Stimulated activated naive CD8-positive, alpha-beta T cell treated with anti-CD3 and anti-CD28 coated beads, Interleukin-15, Interleukin-2, amounts not matched to agents 100 ng/mL and 50 ng/mL, for 24 hours (primary cell): ENCODE results near the gene UCP3.
A peak's percentile ranks its signal among the peaks of the same experiment; 100 is the strongest.

Experiments
- H3K27ac Mint-ChIP-seq: one replicate; pipeline ENCODE4 v1.8.0; 2021; ENCODE audit warnings: mild to moderate bottlenecking, mixed read lengths
- H3K27me3 Mint-ChIP-seq: one replicate; pipeline ENCODE4 v1.8.0; 2021; ENCODE audit warnings: mixed read lengths
- H3K36me3 Mint-ChIP-seq: one replicate; pipeline ENCODE4 v1.8.0; 2021; ENCODE audit warnings: low read depth, mixed read lengths
- H3K4me1 Mint-ChIP-seq: one replicate; pipeline ENCODE4 v1.8.0; 2021; ENCODE audit warnings: low read depth, mixed read lengths
- H3K4me3 Mint-ChIP-seq: one replicate; pipeline ENCODE4 v1.8.0; 2021; ENCODE audit warnings: mild to moderate bottlenecking, mixed read lengths
- H3K9me3 Mint-ChIP-seq: one replicate; pipeline ENCODE4 v1.8.0; 2021; ENCODE audit warnings: mixed read lengths

UCP3 gene

GRCh38 chr11:73968356-73968966 lies 40.4 kb downstream of the UCP3 start:
- Mint-ChIP-seq H3K36me3 (peaks cover 6% of the 10 kb centered on the region), H3K4me3 (no peak overlapping the region), H3K4me1 (peaks cover 75% of the 10 kb centered on the region), H3K27ac (peak overlapping the region; percentile 2), H3K27me3 (no peaks in the 10 kb centered on the region), H3K9me3 (no peaks in the 10 kb centered on the region)

- no peak overlapping the region for H3K27ac Mint-ChIP-seq
- no peaks in the 10 kb centered on the region for H3K27me3 Mint-ChIP-seq
- no peaks in the 10 kb centered on the region for H3K9me3 Mint-ChIP-seq
- no peak overlapping the region for H3K4me3 Mint-ChIP-seq
- H3K36me3 Mint-ChIP-seq, result no peaks in the 10 kb centered on the region
- peaks cover 50% of the 10 kb centered on the region for H3K4me1 Mint-ChIP-seq
Observed at GRCh38 chr11:73965764-73966121, 43.1 kb downstream of the UCP3 start.

- Mint-ChIP-seq H3K27me3 (no peaks in the 10 kb centered on the region), H3K4me3 (no peak overlapping the region), H3K9me3 (no peaks in the 10 kb centered on the region), H3K27ac (no peak overlapping the region), H3K4me1 (peaks cover 45% of the 10 kb centered on the region), H3K36me3 (no peaks in the 10 kb centered on the region)
Observed at GRCh38 chr11:73965076-73965763, 43.7 kb downstream of the UCP3 start.

GRCh38 chr11:73963861-73964260 lies 45.0 kb downstream of the UCP3 start:
- H3K27ac Mint-ChIP-seq, result peak overlapping the region; percentile 36
- no peaks in the 10 kb centered on the region for H3K36me3 Mint-ChIP-seq
- H3K4me1 Mint-ChIP-seq, result peaks cover 31% of the 10 kb centered on the region
- H3K27me3 Mint-ChIP-seq, result no peaks in the 10 kb centered on the region
- no peak overlapping the region for H3K4me3 Mint-ChIP-seq
- H3K9me3 Mint-ChIP-seq, result no peaks in the 10 kb centered on the region

- Mint-ChIP-seq H3K4me1 (peaks cover 16% of the 10 kb centered on the region), H3K27me3 (peaks cover 3% of the 10 kb centered on the region), H3K36me3 (no peaks in the 10 kb centered on the region), H3K9me3 (no peaks in the 10 kb centered on the region), H3K27ac (no peak overlapping the region), H3K4me3 (no peak overlapping the region)
Observed at GRCh38 chr11:73962101-73962705, 46.7 kb downstream of the UCP3 start.

- peaks cover 7% of the 10 kb centered on the region for H3K27me3 Mint-ChIP-seq
- no peak overlapping the region for H3K27ac Mint-ChIP-seq
- no peaks in the 10 kb centered on the region for H3K36me3 Mint-ChIP-seq
- H3K4me3 Mint-ChIP-seq, result no peak overlapping the region
- no peaks in the 10 kb centered on the region for H3K9me3 Mint-ChIP-seq
- H3K4me1 Mint-ChIP-seq, result peaks cover 16% of the 10 kb centered on the region
Observed at GRCh38 chr11:73961321-73961720, 47.6 kb downstream of the UCP3 start.

GRCh38 chr11:73958521-73959141 lies 50.3 kb downstream of the UCP3 start:
- Mint-ChIP-seq H3K36me3 (no peaks in the 10 kb centered on the region), H3K4me1 (no peaks in the 10 kb centered on the region), H3K27me3 (peaks cover 10% of the 10 kb centered on the region), H3K27ac (no peak overlapping the region), H3K9me3 (no peaks in the 10 kb centered on the region), H3K4me3 (no peak overlapping the region)

- Mint-ChIP-seq H3K4me1 (no peaks in the 10 kb centered on the region), H3K27ac (no peak overlapping the region), H3K36me3 (no peaks in the 10 kb centered on the region), H3K9me3 (no peaks in the 10 kb centered on the region), H3K27me3 (peaks cover 10% of the 10 kb centered on the region), H3K4me3 (no peak overlapping the region)
Observed at GRCh38 chr11:73957654-73958361, 51.1 kb downstream of the UCP3 start.

GRCh38 chr11:73956876-73957653 lies 51.8 kb downstream of the UCP3 start:
- no peak overlapping the region for H3K4me3 Mint-ChIP-seq
- no peaks in the 10 kb centered on the region for H3K4me1 Mint-ChIP-seq
- H3K9me3 Mint-ChIP-seq, result no peaks in the 10 kb centered on the region
- no peak overlapping the region for H3K27ac Mint-ChIP-seq
- H3K27me3 Mint-ChIP-seq, result peaks cover 10% of the 10 kb centered on the region
- H3K36me3 Mint-ChIP-seq, result no peaks in the 10 kb centered on the region

GRCh38 chr11:73951797-73952196 lies 57.1 kb downstream of the UCP3 start:
- H3K27me3 Mint-ChIP-seq, result peaks cover 6% of the 10 kb centered on the region
- H3K4me1 Mint-ChIP-seq, result no peaks in the 10 kb centered on the region
- H3K4me3 Mint-ChIP-seq, result no peak overlapping the region
- no peak overlapping the region for H3K27ac Mint-ChIP-seq
- H3K36me3 Mint-ChIP-seq, result no peaks in the 10 kb centered on the region
- H3K9me3 Mint-ChIP-seq, result no peaks in the 10 kb centered on the region

GRCh38 chr11:73950869-73951710 lies 57.8 kb downstream of the UCP3 start, which contains the start of gene DNAJB13:
Gene DNAJB13 (plus strand): TSS chr11:73951026. CDS start chr11:73951070, 44 bp downstream.
- Mint-ChIP-seq H3K27ac (no peak within 1 kb of the TSS), H3K4me3 (no peak within 1 kb of the TSS), H3K27me3 (peaks cover 2% of the 10 kb centered on the region), H3K9me3 (no peaks in the 10 kb centered on the region), H3K36me3 (no peaks in the 10 kb centered on the region), H3K4me1 (no peaks in the 10 kb centered on the region)
